SW480 (cell line): ENCODE results near the gene LPGAT1.
A peak's percentile ranks its signal among the peaks of the same experiment; 100 is the strongest.
"Not testable (repeated sequence)": the region's sequence is repeated elsewhere in the genome, so short reads cannot be mapped to it uniquely, and the experiment has no call there.

ENCODE experiments used
- DNase-seq: peaks from one replicate; pipeline ENCODE4 v3.0.0-alpha.2; 2016; ENCODE audit warnings: low spot score

The LPGAT1 gene

DNA sequence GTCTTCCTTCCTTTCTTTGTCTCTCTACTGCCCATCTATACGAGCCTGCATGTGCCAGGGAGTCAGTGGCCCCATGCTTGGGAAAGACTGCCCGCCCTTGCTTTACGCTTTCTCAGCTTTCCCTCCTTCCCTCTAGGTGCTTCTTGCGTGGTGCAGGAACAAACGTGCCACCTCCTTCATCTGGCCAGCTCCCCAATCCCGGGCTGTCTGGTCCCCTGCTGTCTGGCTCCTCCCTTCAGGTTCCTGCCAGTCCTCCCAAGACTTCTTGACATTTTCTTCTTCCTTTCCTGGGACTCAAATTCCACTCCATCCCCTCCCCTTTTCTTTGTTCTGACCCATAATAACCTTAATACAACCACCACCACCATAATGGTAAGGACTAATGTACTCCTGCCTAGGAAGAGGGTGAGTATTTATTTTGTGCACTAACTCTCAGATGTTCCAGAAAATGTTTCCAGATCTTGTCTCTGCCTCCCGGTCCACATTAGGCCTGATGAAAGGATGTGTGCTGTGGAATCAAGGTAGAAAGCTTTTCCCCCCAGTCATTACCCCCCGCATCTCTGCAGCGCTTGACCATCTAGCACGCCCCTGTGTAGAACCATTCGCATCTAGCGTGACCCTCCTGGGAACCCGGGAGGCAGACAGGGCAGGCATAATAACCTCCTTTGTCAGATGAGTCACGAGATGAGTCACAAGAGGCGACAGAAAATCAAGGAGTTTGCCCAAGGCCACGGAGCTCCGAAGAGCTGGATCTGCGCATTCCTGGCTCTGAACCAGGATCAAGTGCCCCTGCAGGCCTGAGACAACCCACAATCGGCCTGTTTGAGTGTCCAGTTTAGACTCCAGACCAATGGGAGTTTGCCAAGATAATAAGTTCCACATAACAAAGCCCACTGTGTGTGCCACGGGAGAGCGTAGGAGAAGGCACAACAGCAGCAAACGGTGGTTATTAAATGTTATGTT is 95.1 kb downstream of the LPGAT1 start:
- DNase-seq = peak; percentile 86

DNA sequence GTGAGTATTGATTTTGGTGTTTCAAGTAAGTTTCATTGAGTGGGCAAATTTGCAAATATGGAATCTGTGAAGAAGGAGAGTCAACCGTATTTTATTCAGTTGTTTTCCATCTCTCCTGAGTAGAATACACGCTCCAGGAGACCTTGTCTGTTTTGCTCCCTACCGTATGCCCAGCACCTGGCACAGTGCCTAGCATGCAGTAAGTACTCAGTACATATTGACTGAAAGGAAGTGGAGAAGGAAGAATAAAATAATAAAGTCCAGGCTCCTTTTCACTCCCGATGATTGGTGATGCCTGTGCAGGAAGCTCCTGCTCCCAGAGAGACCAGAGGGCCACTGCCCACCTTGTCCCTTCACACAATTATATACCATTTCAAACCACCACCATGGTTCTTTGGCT is 95.8 kb downstream of the LPGAT1 start:
- no peak for DNase-seq

DNA sequence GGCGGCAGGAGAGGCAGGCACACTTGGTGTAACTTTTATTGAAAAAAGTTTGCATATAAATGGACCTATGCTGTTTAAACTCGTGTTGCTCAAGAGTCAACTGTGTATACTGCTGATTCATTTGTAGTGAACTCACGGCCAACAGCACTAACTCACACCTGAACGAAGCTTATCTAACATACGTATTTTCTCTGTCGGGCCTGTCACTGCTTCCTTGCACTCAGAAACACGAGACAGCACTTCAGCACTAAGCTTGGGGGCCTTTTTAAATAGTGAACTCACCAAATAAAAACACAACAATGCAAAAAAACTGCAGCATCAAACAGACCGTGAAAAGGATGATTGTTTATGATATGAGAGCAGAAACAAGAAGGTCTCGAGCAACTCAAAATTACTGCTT is 96.2 kb downstream of the LPGAT1 start:
- no peak for DNase-seq

DNA sequence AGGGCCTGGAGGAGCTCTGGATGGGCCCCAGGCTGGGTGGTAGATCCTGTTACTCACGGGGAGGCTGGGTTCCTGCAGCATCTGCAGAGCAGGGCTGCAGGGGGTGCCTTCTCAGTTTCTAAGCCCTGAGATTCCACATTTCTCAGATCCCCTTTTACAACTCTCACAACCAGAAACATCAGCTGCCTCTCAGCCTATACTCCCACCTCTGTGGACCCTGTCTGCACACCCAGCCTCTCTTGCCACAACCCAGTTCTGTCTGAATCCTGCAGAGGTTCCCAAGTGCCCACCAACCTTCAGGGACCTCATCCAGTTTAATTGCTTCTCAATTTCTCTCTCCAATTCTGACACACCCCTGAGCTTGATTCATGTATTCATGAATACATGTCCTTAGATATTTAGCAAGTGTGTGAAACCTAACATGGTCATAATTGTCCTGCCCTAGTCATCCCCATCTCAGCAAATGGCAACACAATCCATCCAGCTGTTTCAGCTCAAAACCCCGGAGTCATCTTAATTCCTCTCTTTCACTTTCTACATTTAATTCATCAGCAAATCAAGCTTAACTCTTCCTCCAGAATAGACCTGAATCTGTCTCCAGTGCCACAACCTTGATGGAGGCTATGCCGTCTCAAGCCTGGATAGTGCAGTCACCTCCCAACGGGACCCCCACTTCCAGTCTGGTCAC is 98.1 kb downstream of the LPGAT1 start:
- no peak for DNase-seq

DNA sequence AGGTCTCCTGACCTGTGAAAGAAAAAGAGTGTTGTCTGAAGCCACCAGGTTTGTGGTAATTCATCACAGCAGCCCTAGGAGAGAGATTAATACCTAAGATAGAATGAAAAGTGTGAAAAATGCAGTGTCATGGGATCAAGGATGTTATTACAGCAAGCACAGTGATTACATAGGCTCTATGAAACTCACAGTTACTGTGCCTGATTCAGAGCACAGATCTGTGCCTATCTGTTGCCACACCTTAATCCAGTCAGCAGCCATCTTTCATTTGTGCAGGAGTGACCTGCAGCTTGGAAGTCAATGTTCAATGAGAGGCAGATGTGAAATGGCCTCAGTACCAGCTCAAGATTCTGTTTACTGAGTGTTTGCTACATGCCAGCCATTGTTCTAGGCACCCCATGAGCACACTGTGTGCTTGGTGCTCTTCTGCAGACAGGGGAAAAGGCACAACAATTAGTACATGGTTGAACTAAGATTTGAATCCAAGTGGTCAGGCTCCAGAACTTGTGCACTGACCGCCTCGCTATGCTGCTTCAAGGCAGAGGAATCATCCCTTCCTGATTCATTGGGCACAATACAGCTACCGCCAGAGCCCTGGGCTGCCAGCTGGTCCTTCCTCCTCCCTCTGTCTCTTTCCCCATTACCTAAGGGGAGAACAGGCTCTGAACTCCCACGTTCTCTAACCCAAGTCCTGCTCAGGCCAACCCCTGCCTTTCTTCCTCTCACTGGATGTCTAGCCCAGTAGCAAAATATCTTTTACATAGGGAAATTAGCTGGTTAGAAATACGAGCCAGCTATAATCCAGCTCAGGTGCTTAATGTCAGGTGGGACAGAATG is 98.9 kb downstream of the LPGAT1 start:
- DNase-seq = no peak

DNA sequence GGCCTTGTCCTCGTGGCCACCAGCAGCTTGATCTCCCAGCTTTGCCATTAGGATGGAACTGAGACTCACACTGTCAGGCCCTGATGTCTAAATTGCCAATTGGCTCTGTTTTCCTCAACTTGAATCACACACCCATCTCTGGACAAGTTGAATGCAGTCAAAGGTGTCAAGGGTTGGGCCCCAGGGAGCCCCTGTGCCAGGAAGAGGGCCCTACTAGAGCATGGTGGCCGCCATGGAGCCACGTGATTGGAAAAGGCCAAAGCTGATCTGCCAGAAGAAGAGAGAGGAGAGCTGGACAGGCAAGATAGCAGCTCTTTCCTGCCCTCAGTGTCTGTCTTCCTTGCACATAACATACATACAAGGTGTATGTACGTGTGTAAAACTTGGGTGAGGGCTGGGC is 100.2 kb downstream of the LPGAT1 start:
- DNase-seq = no peak

DNA sequence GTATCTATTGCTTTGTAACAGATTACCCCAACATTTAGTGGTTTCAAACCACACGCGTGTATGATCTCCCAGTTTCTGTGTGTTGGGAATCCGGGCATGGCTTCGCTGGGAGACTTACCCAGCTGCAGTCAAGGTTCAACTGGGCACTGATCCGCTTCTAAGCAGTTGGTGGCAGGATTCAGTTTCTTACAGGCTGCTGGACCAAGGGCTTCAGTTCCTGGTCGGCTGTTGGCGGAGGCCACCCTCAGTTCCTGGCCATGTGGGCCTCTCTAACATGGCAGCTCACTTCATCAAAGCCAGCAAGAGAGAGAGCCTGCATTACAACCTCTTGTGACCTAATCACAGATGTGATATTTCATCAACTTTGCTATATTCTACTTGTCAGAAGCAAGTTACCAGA is 101.3 kb downstream of the LPGAT1 start:
- no peak for DNase-seq

DNA sequence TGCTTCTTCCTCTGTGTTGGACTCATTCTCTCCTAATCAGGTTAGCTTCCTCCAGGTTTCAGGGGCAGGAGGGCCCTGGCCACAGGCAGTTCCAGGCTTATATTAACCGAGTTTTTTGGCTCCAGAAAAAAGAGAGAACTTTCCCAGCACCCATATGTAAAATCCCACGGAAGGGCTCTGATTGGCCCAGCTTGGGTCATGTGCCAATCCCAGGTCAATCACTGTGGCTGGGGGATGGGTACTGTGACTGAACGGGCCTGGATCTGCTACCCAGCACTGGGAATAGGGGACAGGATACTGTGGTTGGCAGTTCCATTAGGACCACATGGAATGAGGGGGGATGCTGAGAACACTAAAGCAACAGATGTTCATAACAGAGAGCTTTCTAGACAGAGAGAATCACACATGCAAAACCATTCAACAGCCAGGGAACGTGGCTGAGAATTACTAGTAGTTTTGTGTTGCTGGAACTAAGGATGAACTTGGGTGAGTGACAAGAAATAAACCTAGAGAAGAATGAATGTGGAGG is 104.0 kb downstream of the LPGAT1 start:
- DNase-seq = no peak

DNA sequence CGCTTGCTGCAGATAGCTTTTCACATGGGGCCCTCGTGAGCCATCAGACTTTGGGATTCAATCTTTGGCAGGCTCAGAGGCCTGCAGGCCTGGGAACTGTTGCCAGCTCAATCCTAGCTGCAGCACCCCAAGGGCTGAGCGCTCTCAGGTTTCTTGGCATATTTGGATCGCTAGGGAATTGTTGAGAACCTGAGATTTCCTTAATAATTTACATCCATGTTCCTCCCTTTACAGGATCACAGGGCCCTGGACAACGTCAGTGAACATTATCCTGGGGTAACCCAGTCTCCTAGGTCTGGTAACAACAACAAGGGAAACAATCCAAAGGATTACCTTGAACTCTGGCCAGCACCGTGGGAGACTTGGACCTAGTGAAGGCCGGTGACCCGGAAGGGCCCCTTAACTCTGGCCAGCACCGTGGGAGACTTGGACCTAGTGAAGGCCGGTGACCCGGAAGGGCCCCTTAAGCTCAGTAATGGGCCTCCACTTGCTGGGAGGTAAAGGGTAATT is 105.8 kb downstream of the LPGAT1 start:
- no peak for DNase-seq

DNA sequence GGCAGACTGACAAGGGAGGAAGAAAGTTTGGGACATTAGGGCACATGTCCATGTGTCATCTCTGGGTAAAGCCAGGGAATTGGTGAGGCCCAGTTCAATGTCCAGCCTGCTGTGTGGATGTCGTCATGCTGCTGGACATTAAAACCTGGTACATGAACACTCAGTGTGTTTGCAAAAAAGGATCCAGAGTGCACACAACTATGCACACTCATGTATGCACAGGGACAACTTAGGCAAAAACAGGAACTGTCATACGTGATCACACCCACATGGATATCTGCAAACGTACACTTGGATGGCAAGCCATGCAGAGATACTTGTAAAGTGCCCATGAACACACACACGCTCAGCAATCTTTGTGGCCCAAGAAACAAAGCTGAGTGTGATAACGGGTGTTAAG is 107.3 kb downstream of the LPGAT1 start:
- DNase-seq = no peak

DNA sequence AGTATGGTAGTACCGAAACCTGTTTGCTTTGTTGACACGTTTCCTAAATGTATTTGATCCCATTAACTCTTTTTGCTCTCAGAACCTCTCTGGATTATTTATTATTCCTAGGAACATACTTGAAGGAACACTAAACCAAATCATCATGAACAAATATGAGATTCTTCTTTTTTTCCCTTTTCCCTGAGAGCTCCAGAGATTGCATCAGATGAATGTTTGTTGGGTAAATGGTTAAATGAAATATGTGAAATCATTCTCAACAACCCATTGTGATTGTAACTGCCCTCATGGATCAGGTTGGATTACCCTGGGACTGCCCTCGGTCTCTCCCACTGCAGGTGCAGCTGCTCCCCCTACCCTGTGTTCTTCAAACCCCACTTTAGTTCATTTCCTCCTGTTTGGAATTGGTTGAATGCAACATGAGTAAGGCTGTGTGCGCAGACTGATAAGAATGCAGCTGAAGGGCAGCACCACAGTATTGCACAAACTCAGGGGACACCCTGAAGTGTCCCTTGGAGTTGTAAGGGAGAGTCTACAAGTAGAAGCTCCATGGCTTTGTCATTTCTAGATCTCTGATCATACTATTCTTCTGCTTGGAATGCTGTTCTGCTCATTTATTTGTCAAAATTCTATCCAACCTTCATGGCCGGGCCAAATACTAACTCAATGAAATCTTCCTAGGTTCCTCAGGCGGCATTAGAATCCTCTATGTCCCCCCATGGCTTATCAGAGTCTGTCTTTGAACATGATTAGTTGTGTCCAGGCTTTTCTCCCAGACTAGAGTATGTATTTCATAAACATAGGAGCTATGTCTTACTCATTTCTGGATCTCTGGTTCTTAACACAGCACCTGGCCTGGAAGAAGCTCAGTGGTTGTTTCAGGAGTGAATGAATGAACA is 108.0 kb downstream of the LPGAT1 start:
- DNase-seq = no peak

DNA sequence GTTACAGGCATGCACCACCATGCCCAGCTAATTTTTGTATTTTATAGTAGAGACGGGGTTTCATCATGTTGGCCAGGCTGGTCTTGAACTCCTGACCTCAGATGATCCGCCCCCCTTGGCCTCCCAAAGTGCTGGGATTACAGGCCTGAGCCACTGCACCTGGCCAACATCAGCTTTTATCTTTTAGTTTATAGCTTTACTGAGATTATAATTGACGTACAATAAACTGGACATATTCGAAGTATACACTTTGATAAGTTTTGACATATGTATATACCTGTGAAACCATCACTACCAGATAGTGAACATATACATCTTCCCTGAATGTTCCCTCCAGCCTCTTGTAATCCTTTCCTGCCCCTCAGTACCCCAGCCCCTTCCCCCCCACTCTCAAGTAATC is 114.0 kb downstream of the LPGAT1 start:
- not testable (repeated sequence) for DNase-seq

DNA sequence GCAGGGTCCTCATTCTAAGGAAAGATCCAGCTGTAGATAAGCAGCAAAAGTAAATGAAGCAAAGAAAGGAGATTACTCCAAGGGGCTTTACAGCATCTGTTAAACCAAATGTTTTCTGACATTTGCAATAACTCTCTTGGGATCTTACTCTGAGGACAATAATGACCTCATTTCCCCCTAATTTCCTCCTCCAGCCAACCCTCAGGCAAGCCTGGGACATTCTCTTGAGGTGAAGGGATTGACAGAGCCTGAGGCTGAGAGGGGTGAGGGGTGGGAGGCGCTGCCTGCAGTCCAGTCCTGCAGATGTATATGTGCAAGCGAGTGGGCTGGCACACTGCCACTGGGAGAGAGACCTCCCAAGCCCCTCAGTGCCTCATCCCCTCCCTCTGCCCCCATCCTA is 114.6 kb downstream of the LPGAT1 start:
- DNase-seq = no peak

DNA sequence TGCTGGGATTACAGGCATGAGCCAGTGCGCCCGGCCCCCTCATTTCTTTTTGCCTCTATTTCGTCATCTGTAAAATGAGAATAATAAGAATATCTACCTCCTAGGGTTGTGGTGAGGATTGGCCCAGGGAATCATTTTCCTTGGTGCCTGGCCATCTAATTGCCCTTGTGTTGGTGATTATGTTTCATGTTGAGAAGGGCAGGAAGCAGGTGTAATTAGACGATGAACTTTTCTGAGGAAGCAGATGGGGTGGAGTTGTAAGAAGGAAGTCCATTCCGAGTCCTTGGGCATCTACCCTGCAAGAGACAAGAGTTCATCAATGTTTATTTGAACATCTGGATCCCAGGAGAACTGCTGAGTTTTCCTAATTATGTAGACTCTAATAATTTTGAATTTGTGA is 116.4 kb downstream of the LPGAT1 start:
- DNase-seq = no peak

DNA sequence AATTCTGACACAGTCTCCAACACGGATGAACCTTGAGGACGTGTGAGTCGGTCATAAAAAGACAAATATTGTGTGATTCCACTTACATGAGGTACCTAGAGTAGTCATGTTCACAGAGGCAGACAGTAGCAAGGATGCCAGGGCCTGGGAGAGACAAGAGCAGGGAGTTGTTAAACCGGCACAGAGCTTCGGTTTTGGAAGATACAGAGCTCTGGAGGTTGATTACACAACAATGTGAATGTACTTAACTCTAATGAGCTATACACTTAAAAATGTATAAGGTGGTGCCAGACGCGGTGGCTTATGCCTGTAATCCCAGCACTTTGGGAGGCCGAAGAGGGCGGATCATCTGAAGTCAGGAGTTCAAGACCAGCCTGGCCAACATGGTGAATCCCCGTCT is 117.3 kb downstream of the LPGAT1 start:
- no peak for DNase-seq

DNA sequence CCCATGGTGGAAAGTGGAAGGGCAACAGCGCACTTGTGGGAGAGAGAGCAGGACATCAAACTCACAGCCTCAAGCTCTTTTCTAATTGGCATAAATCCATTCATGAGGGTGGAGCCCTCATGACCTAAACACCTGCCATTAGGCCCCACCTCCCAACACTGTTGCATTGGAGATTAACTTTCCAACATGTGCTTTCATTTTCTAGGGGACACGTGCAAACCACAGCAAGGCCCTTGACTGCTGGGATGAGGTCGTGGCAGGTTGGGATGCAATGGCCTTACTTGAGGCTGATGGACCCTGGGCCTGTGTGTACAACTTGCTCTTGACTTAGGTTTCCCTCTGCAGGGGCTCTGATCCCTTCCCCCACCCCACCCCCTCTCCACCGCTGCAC is 119.3 kb downstream of the LPGAT1 start:
- peak; percentile 7 for DNase-seq

DNA sequence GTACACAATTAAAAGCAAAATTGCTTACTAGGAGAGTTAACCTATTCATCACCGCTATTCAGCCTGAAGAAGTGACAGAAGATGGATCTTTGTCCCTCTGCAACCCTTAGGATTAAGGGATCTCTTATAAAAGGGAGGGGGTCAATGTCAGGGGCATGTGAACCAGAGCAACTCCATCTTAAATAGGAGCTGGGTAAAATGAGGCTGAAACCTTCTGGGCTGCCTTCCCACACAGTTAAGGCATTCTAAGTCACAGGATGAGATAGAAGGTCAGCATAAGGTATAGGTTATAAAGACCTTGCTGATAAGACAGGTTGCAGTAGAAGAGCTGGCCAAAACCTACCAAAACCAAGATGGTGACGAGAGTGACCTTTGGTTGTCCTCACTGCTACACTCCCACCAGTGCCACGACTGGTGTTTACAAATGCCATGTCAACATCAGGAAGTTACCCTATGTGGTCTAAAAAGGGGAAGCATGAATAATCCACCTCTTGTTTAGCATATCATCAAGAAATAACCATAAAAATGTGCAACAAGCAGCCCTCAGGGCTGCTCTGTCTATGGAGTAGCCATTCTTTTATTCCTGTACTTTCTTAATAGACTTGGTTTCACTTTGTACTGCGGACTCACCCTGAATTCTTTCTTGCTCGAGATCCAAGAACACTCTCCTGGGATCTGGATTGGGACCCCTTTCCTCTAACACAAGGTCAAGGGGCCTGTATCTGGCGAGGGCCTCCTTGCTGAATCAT is 119.8 kb downstream of the LPGAT1 start:
- no peak for DNase-seq

DNA sequence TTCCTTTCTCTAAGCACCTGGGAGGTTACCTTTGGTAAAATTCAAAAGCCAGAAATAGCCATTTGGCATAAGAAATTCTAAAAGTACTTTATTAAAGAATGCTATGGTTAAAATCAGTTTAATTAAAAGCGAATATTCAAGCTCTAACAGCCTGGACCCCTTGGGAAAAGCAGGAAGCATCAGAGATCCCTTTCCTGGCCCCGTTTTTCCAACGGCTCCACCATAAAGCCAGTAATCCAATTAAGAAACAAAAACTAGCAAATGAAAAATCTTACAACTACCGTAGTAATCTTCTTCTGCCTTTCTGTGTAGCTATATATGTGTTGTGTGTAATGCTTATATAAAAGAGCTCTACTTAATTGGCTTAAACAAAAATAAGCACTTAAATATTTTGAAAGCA is 121.6 kb downstream of the LPGAT1 start:
- no peak for DNase-seq

DNA sequence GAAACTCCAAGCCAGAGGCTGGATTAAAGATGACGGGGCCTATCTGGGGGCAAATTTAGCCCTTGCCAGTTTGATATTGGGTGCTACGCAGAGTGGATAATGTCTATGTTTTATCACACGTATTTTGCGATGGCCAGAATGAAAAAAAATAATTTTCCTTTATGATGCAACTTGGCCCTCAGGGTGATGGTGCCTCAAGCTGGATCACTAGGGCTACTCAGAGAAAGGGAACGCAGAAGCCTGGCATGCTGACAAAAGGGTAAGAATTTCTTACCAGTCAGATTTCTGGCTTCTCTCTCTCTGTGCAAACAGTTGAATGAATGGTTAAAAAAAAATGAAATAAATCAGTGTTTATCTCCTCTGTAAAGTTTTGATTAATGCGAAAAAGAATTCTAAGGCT is 122.6 kb downstream of the LPGAT1 start:
- DNase-seq = no peak

DNA sequence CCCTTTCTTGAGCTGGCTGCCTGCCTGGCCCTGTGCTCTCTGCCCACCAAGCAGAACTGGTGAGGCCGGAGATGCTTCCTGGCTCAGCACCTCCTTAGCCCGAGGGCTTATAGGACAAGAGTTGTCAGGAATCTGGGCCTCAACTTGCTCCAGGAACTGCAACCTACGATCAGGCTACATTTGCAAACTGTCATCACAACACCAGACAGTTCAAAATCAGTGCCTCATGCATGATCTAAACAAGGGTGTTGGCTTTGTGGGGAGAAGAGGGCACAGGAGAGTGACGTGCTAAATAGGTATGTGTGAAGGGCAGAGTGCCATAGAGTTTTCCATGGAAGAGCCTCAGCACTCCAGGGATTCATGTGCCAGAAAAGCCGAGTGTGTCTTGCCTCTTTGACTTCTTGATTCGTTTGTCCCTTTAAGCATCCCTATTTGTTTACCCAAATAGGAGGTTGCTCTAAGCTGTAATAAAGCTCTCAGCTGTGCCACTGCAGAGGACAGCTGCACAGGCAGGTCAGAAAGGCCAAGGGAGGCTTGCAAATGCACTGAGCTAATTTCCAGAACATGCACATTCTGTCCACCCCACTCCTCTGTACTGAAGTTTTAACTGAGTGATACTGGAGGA is 125.0 kb downstream of the LPGAT1 start:
- DNase-seq = no peak
